Measurements from ENCODE around the gene DGKI. TPM values are rescaled to one million over a fixed set of nuclear protein-coding genes. Genes with fewer than 3 reads are reported as not detected.

DGKI gene
- total and polyA plus RNA-seq, 9 of the 15 experiments (the other 6 are each of a cell fraction or from before 2014, with no cell fraction given), result 0.11 to 0.54 (median 0.15) TPM; not detected in 5

GRCh38 chr7:137386966-137387365 is 459.8 kb downstream of the DGKI start:
- BruUV-seq (replicated peaks), result no TSS peak

More at GRCh38 chr7:137386966-137387365, 459.8 kb downstream of the DGKI start:
- no peak overlapping the region for H3K4me2 ChIP-seq (ENCODE audit: insufficient read depth, low read length)
- no peak overlapping the region for H2AFZ ChIP-seq (ENCODE audit: low read depth, low read length)
- no peak for DNase-seq (ENCODE audit: extremely low read depth in 1 of 4, low spot score in 3 of 4)
- no peak for FAIRE-seq
- no peaks in the 10 kb centered on the region for H3K27me3 ChIP-seq (ENCODE audit: control insufficient read depth in 2 of 2, insufficient read depth in 2 of 2, low read length in 2 of 2)
- 0% methylated on average over 1 of the region's 1 CpG for WGBS (ENCODE audit: insufficient coverage, low coverage, missing lambda C conversion rate)
- POLR2A ChIA-PET, result interaction anchor here (0.8 kb wide), 1 partner anchor 91 kb away, joined by 6 read pairs; no protein-coding TSS in a partner anchor
- no peaks in the 10 kb centered on the region for H4K20me1 ChIP-seq (replicated peaks; ENCODE audit: control insufficient read depth, insufficient read depth, low read length)
- H3K9me3 ChIP-seq (replicated peaks; ENCODE audit: control insufficient read depth, insufficient read depth, low read depth, low read length), result no peaks in the 10 kb centered on the region
- no peak overlapping the region for H3K4me3 ChIP-seq
- TF ChIP-seq ELK1 (CRISPR knock-in tag; IDR thresholded peaks at IDR 0.05) (no peak), ZNF407 (IDR thresholded peaks at IDR 0.05; ENCODE audit: low read depth) (no peak), POLR2B (IDR thresholded peaks at IDR 0.05; ENCODE audit: low read depth, partially characterized antibody) (no peak), KAT2B (IDR thresholded peaks at IDR 0.05; ENCODE audit: low read depth, low read length) (no peak), ZNF511 (CRISPR knock-in tag; IDR thresholded peaks at IDR 0.05) (no peak), SREBF1 (IDR thresholded peaks at IDR 0.05; ENCODE audit: borderline replicate concordance, low read depth, low read length) (no peak), ZNF707 (CRISPR knock-in tag; conservative IDR thresholded peaks at IDR 0.05) (no peak)
- CTCF ChIA-PET (ENCODE audit: low intra/inter-chr PET ratio), result no interaction called here
- H3K9me1 ChIP-seq (ENCODE audit: control insufficient read depth, insufficient read depth, low read length), result no peaks in the 10 kb centered on the region
- ATAC-seq, result no peak
- H3K27ac ChIP-seq (ENCODE audit: extremely low read depth, low read depth, low read length), result no peak overlapping the region
- no peaks in the 10 kb centered on the region for H3K4me1 ChIP-seq (replicated peaks in 1 of 2; ENCODE audit: control insufficient read depth in 2 of 2, insufficient read depth in 2 of 2, low read length in 2 of 2)
- intact Hi-C loops (cut with micrococcal nuclease) (no loop called here), in situ Hi-C loops (cut with MboI) (no loop called here)
- no peaks in the 10 kb centered on the region for H3K79me2 ChIP-seq (ENCODE audit: control insufficient read depth, insufficient read depth, low read length)
- no peaks in the 10 kb centered on the region for H3K36me3 ChIP-seq (ENCODE audit: control insufficient read depth, insufficient read depth, low read length)
- H3K9ac ChIP-seq (ENCODE audit: insufficient read depth in 1 of 2, low read depth in 2 of 2, low read length in 2 of 2), result no peak overlapping the region
